K562 (cell line): Measurements from ENCODE around the gene BANK1. TPM values are rescaled to one million over a fixed set of nuclear protein-coding genes. Genes with fewer than 3 reads are reported as not detected.

Experiments used
- ATAC-seq: fragments of 200-7000 bp; cut with Tn5 transposase; 3 replicates; pipeline ENCODE4 v1.9.1; 2020; ENCODE audit warnings: moderate library complexity
- BruUV-seq: library from RNA; stranded (reverse); fragments of 400-500 nt; replicated peaks from 2 replicates; lab custom pipeline; 2021; lab: Mats Ljungman, UMichigan
- CTCF ChIA-PET: fragments of 300-600 bp; formaldehyde crosslinking; extraction: SDS; loops from one replicate; lab custom pipeline; 2021; ENCODE audit warnings: low intra/inter-chr PET ratio; lab: Yijun Ruan, JAX
- POLR2A ChIA-PET: fragments of 300-600, 350-650 bp; sonication (Branson Sonifier 250); formaldehyde crosslinking; extraction: SDS; loops from one replicate; lab custom pipeline; 2021; ENCODE audit warnings: antibody characterized with exemption, inconsistent platforms; lab: Yijun Ruan, JAX
- DNase-seq, 4 experiments: peaks; one replicate each; pipeline versions ENCODE4 v3.0.0 to v3.0.0-alpha.2; 2011 to 2018; ENCODE audit warnings: low spot score in 3 of 4, mixed read lengths in 3 of 4; ENCODE audit errors: extremely low read depth in 1 of 4
- FAIRE-seq: peaks from 2 replicates; lab custom pipeline; 2011; peaks lifted over from hg19 to GRCh38; lab: Jason Lieb, UNC
- H2AFZ ChIP-seq: 2 replicates; pipeline ENCODE4 v1.6.0; 2011; ENCODE audit warnings: low read depth, low read length, control low read depth, inconsistent platforms
- H3K27ac ChIP-seq: fragments of 200-600 bp; 3 replicates; pipeline ENCODE4 v1.8.0; 2011; ENCODE audit warnings: low read depth, mild to moderate bottlenecking, control low read depth, inconsistent platforms, low read length, moderate library complexity, mixed read lengths; ENCODE audit errors: extremely low read depth
- H3K27me3 ChIP-seq, 2 experiments: fragments of 300-600 bp in 1 of 2; 2 replicates in 1 of 2; 3 replicates in 1 of 2; pipeline versions ENCODE4 v1.6.0 to v1.8.0; 2011; ENCODE audit warnings: inconsistent platforms in 2 of 2, low read length in 2 of 2, mild to moderate bottlenecking in 1 of 2, mixed read lengths in 1 of 2, moderate library complexity in 1 of 2; ENCODE audit not compliant: control insufficient read depth in 2 of 2, insufficient read depth in 2 of 2
- H3K36me3 ChIP-seq: fragments of 300-600 bp; 3 replicates; pipeline ENCODE4 v1.8.0; 2011; ENCODE audit warnings: mild to moderate bottlenecking, low read length, inconsistent platforms; ENCODE audit not compliant: control insufficient read depth, insufficient read depth
- H3K4me1 ChIP-seq, 2 experiments: fragments of 200-600 bp in 1 of 2; replicated peaks in 1 of 2; 2 replicates in 1 of 2; 3 replicates in 1 of 2; pipeline versions ENCODE4 v1.5.1 to v1.8.0; 2011; ENCODE audit warnings: inconsistent platforms in 2 of 2, low read length in 2 of 2, mild to moderate bottlenecking in 1 of 2, mixed read lengths in 1 of 2, moderate library complexity in 1 of 2; ENCODE audit not compliant: control insufficient read depth in 2 of 2, insufficient read depth in 2 of 2
- H3K4me2 ChIP-seq: 2 replicates; pipeline ENCODE4 v1.6.1; 2011; ENCODE audit warnings: low read length, control low read depth, inconsistent platforms, mixed read lengths; ENCODE audit not compliant: insufficient read depth
- H3K4me3 ChIP-seq: fragments of 200-600 bp; sonication (generic), shearing (Covaris generic); 2 replicates; pipeline ENCODE4 v1.5.1; 2016; ENCODE audit warnings: control low read depth, inconsistent platforms
- H3K79me2 ChIP-seq: fragments of 200-600 bp; 3 replicates; pipeline ENCODE4 v1.8.0; 2011; ENCODE audit warnings: low read length, inconsistent platforms; ENCODE audit not compliant: control insufficient read depth, insufficient read depth
- H3K9ac ChIP-seq, 2 experiments: 2 replicates each; pipeline versions ENCODE4 v1.6.0 to v1.6.1; 2011; ENCODE audit warnings: low read depth in 2 of 2, low read length in 2 of 2, control low read depth in 1 of 2, inconsistent platforms in 1 of 2, mild to moderate bottlenecking in 1 of 2, mixed read lengths in 1 of 2; ENCODE audit not compliant: insufficient read depth in 1 of 2
- H3K9me1 ChIP-seq: one replicate; pipeline ENCODE4 v1.6.0; 2011; ENCODE audit warnings: inconsistent platforms, mild to moderate bottlenecking, low read length, moderate library complexity; ENCODE audit not compliant: control insufficient read depth, insufficient read depth
- H3K9me3 ChIP-seq: replicated peaks from 2 replicates; pipeline ENCODE4 v1.5.1; 2011; ENCODE audit warnings: low read depth, low read length, inconsistent platforms; ENCODE audit not compliant: control insufficient read depth, insufficient read depth
- H4K20me1 ChIP-seq: replicated peaks from 2 replicates; pipeline ENCODE4 v1.6.1; 2011; ENCODE audit warnings: low read length, inconsistent platforms, mixed read lengths; ENCODE audit not compliant: control insufficient read depth, insufficient read depth
- ATF4 ChIP-seq: fragments of 450-650 bp; formaldehyde crosslinking; IDR thresholded peaks from 2 replicates; pipeline ENCODE4 v1.4.0; 2022; ENCODE audit warnings: mild to moderate bottlenecking, moderate library complexity
- CC2D1A ChIP-seq: fragments of 450-650 bp; IDR thresholded peaks from 2 replicates; pipeline ENCODE4 v1.6.1; 2017; ENCODE audit warnings: mild to moderate bottlenecking
- KAT8 ChIP-seq: fragments of 450-650 bp; IDR thresholded peaks from 2 replicates; pipeline ENCODE4 v1.6.1; 2016; ENCODE audit warnings: low read depth, mild to moderate bottlenecking
- KDM5B ChIP-seq: fragments of 200-600 bp; sonication (generic); IDR thresholded peaks from 2 replicates; pipeline ENCODE4 v1.6.1; 2012; ENCODE audit warnings: low read depth, mild to moderate bottlenecking, moderate library complexity, low read length, control low read depth, inconsistent platforms; ENCODE audit not compliant: insufficient replicate concordance
- PYGO2 ChIP-seq: fragments of 450-650 bp; IDR thresholded peaks from 2 replicates; pipeline ENCODE4 v1.6.1; 2016; ENCODE audit warnings: mild to moderate bottlenecking, missing genetic modification characterization, moderate library complexity, missing compliant biosample characterization
- ZBTB12 ChIP-seq: fragments of 250-450 bp; sonication (Bioruptor Pico); IDR thresholded peaks from 2 replicates; pipeline ENCODE4 v1.4.0; 2020
- ZNF282 ChIP-seq: sonication (generic); formaldehyde crosslinking; IDR thresholded peaks from 2 replicates; pipeline ENCODE4 v1.8.1; 2023; ENCODE audit warnings: missing genetic modification reagents
- ZNF354B ChIP-seq: fragments of 250-450 bp; sonication (Bioruptor Pico); IDR thresholded peaks from 2 replicates; pipeline ENCODE4 v1.4.0; 2020
- ZNF507 ChIP-seq: conservative IDR thresholded peaks from 2 replicates; pipeline ENCODE4 v1.6.1; 2017; ENCODE audit warnings: missing genetic modification characterization, missing compliant biosample characterization
- ZNF512 ChIP-seq: IDR thresholded peaks from 2 replicates; pipeline ENCODE4 v1.6.1; 2016; ENCODE audit warnings: missing genetic modification characterization, missing compliant biosample characterization
- in situ Hi-C: fragments of 300-500 bp; cut with MboI; formaldehyde crosslinking; loops from 4 replicates; pipeline ENCODE4 v1.15.0; 2018; ENCODE audit warnings: inconsistent platforms, mixed read lengths
- intact Hi-C: fragments of 100-400 bp; cut with micrococcal nuclease; formaldehyde crosslinking; loops from 2 replicates; pipeline ENCODE4 v1.14.2; 2022
- polyA plus RNA-seq, 8 experiments: library from polyadenylated mRNA; depleted of rRNA in 4 of 8; stranded (reverse) in 5 of 8; unstranded in 3 of 8; fragments of >200 nt; fragmentation: Nextera tagmentation in 2 of 8; fragmentation: Illumina TruSeq in 1 of 8; extraction: Ambion mirVana in 2 of 8; extraction: Trizol in 1 of 8; gene quantifications; 2 replicates each; pipeline versions ENCODE4 v1.2.1 to v1.2.3, GENCODE V29; 2011 to 2014; ENCODE audit warnings: inconsistent platforms in 1 of 8, missing spikeins in 1 of 8
- total RNA-seq, 7 experiments: library from RNA; depleted of rRNA in 6 of 7; stranded (reverse); fragments of >200 nt in 6 of 7; fragmentation: Illumina TruSeq in 2 of 7; extraction: Trizol in 2 of 7; gene quantifications; 2 replicates each; pipeline versions ENCODE4 v1.2.1 to v1.2.3, GENCODE V29; 2011 to 2021; ENCODE audit warnings: low replicate concordance in 1 of 7

BANK1 gene
- total and polyA plus RNA-seq, 9 of the 15 experiments (the other 6 are each of a cell fraction or from before 2014, with no cell fraction given): not detected

GRCh38 chr4:102120846-102121245, 330.3 kb downstream of the BANK1 start:
- in situ Hi-C loops (no loop called here), intact Hi-C loops (no loop called here)
- no peak overlapping the region for H3K4me2 ChIP-seq
- ChIA-PET CTCF (no interaction called here), POLR2A (no interaction called here)
- H3K9me1 ChIP-seq: no peaks in the 10 kb centered on the region
- no peak overlapping the region for H3K4me3 ChIP-seq
- no peak for ATAC-seq
- H3K27ac ChIP-seq: no peak overlapping the region
- FAIRE-seq: no peak
- H3K4me1 ChIP-seq: no peaks in the 10 kb centered on the region
- no peaks in the 10 kb centered on the region for H3K27me3 ChIP-seq
- no peak overlapping the region for H2AFZ ChIP-seq
- H3K9ac ChIP-seq: no peak overlapping the region
- BruUV-seq: no TSS peak
- no peaks in the 10 kb centered on the region for H3K9me3 ChIP-seq
- TF ChIP-seq ATF4 (CRISPR knock-in tag) (no peak), PYGO2 (tag) (no peak), KDM5B (no peak), ZNF507 (tag) (peak; percentile 97), ZNF282 (CRISPR knock-in tag) (no peak), ZBTB12 (no peak), ZNF354B (peak; percentile 83), CC2D1A (no peak), ZNF512 (tag) (no peak), KAT8 (no peak)
- no peaks in the 10 kb centered on the region for H3K36me3 ChIP-seq
- no peaks in the 10 kb centered on the region for H4K20me1 ChIP-seq
- DNase-seq: no peak
- H3K79me2 ChIP-seq: no peaks in the 10 kb centered on the region
